Astrocyte of the cerebellum (primary cell): ENCODE measurements around the gene SEMA5B.

Experiments
- DNase-seq: peaks from one replicate; pipeline ENCODE4 v3.0.0-alpha.2; 2011; ENCODE audit warnings: low read depth
- H3K4me3 ChIP-seq: 2 replicates; pipeline ENCODE4 v1.5.1; 2011; ENCODE audit warnings: mild to moderate bottlenecking, low read depth, low read length, moderate library complexity
- CTCF ChIP-seq: IDR thresholded peaks from 2 replicates; pipeline ENCODE4 v1.5.1; 2012; ENCODE audit warnings: low read length, low read depth, moderate library complexity, mild to moderate bottlenecking; ENCODE audit errors: missing control alignments
- in situ Hi-C: cut with HindIII; loops from 2 replicates; pipeline ENCODE4 v1.10.0; 2017; ENCODE audit warnings: low sequenced_read_pairs

SEMA5B gene

GRCh38 chr3:122928396-122929187 lies 99.0 kb downstream of the SEMA5B start:
- in situ Hi-C loops: no loop called here
- TF ChIP-seq CTCF: no peak
- no peak for DNase-seq
- H3K4me3 ChIP-seq: no peak overlapping the region

- in situ Hi-C loops: no loop called here
- TF ChIP-seq CTCF: no peak
- DNase-seq: no peak
- H3K4me3 ChIP-seq: no peak overlapping the region
These were observed 99.8 kb downstream of the SEMA5B start for GRCh38 chr3:122927726-122928125.

- in situ Hi-C loops: no loop called here
- DNase-seq: no peak
- no peak for TF ChIP-seq CTCF
- H3K4me3 ChIP-seq: no peak overlapping the region
These were observed 100.8 kb downstream of the SEMA5B start for GRCh38 chr3:122926811-122927210.

- H3K4me3 ChIP-seq: no peak overlapping the region
- in situ Hi-C loops: no loop called here
- TF ChIP-seq CTCF: no peak
- no peak for DNase-seq
These were observed 101.2 kb downstream of the SEMA5B start for GRCh38 chr3:122926322-122926721.

- DNase-seq: no peak
- TF ChIP-seq CTCF: no peak
- in situ Hi-C loops: no loop called here
- H3K4me3 ChIP-seq: no peak overlapping the region
These were observed 101.8 kb downstream of the SEMA5B start for GRCh38 chr3:122925756-122926155.

- in situ Hi-C loops: no loop called here
These were observed 103.5 kb downstream of the SEMA5B start for GRCh38 chr3:122924056-122924455.

More at GRCh38 chr3:122924056-122924455, 103.5 kb downstream of the SEMA5B start:
- no peak for TF ChIP-seq CTCF
- no peak overlapping the region for H3K4me3 ChIP-seq
- no peak for DNase-seq
